SK-N-SH treated with all-trans-retinoic acid at 6 μM for 48 hours (cell line): ENCODE measurements around the gene ANAPC2.

Experiments used
- ATAC-seq: fragments of 200-7000 bp; cut with Tn5 transposase; 3 replicates; pipeline ENCODE4 v1.9.1; 2020; ENCODE audit warnings: mild to moderate bottlenecking, moderate library complexity
- ARNTL ChIP-seq: fragments of 450-650 bp; formaldehyde crosslinking; IDR thresholded peaks from 2 replicates; pipeline ENCODE4 v1.5.0; 2020; ENCODE audit warnings: low read depth, mild to moderate bottlenecking, moderate library complexity, borderline replicate concordance
- BACH2 ChIP-seq: fragments of 250-450 bp; sonication (Bioruptor Pico); IDR thresholded peaks from 2 replicates; pipeline ENCODE4 v1.9.0; 2021; ENCODE audit warnings: mild to moderate bottlenecking, borderline replicate concordance
- ESRRG ChIP-seq: fragments of 250-450 bp; sonication (Bioruptor Pico); IDR thresholded peaks from 2 replicates; pipeline ENCODE4 v1.6.1; 2021; ENCODE audit warnings: mild to moderate bottlenecking
- GLIS3 ChIP-seq: fragments of 250-450 bp; sonication (Bioruptor Pico); IDR thresholded peaks from 2 replicates; pipeline ENCODE4 v1.5.0; 2020; ENCODE audit warnings: mild to moderate bottlenecking, moderate library complexity
- ISL1 ChIP-seq: fragments of 250-450 bp; sonication (Bioruptor Pico); IDR thresholded peaks from 2 replicates; pipeline ENCODE4 v2.1.2; 2022; ENCODE audit warnings: mild to moderate bottlenecking, moderate library complexity
- PPARA ChIP-seq: fragments of 250-450 bp; sonication (Bioruptor Pico); IDR thresholded peaks from 2 replicates; pipeline ENCODE4 v1.5.0; 2020; ENCODE audit warnings: mild to moderate bottlenecking, borderline replicate concordance
- SNAI2 ChIP-seq: fragments of 250-450 bp; sonication (Bioruptor Pico); IDR thresholded peaks from 2 replicates; pipeline ENCODE4 v1.5.0; 2020; ENCODE audit warnings: mild to moderate bottlenecking, moderate library complexity
- TCF4 ChIP-seq: fragments of 250-450 bp; sonication (Bioruptor Pico); IDR thresholded peaks from 2 replicates; pipeline ENCODE4 v1.8.0; 2021; ENCODE audit warnings: mild to moderate bottlenecking, moderate library complexity, borderline replicate concordance
- TOX ChIP-seq: fragments of 250-450 bp; sonication (Bioruptor Pico); IDR thresholded peaks from 2 replicates; pipeline ENCODE4 v1.8.0; 2021; ENCODE audit warnings: mild to moderate bottlenecking, moderate library complexity, borderline replicate concordance
- ZC3H10 ChIP-seq: fragments of 250-450 bp; sonication (Bioruptor Pico); IDR thresholded peaks from 2 replicates; pipeline ENCODE4 v1.5.1; 2021; ENCODE audit warnings: mild to moderate bottlenecking, moderate library complexity
- ZFP3 ChIP-seq: fragments of 250-450 bp; sonication (Bioruptor Pico); IDR thresholded peaks from 2 replicates; pipeline ENCODE4 v1.5.0; 2020; ENCODE audit warnings: mild to moderate bottlenecking, moderate library complexity
- ZNF565 ChIP-seq: fragments of 450-650 bp; formaldehyde crosslinking; conservative IDR thresholded peaks from 2 replicates; pipeline ENCODE4 v1.5.0; 2020; ENCODE audit warnings: low read depth, mild to moderate bottlenecking, moderate library complexity
- ZNF70 ChIP-seq: fragments of 450-650 bp; formaldehyde crosslinking; IDR thresholded peaks from 2 replicates; pipeline ENCODE4 v1.5.0; 2020; ENCODE audit warnings: mild to moderate bottlenecking, moderate library complexity
- ZNF8 ChIP-seq: fragments of 450-650 bp; formaldehyde crosslinking; IDR thresholded peaks from 2 replicates; pipeline ENCODE4 v1.5.0; 2020; ENCODE audit warnings: mild to moderate bottlenecking, moderate library complexity
- TF ChIP-seq, protein P1 (sequence below): fragments of 250-450 bp; sonication (Bioruptor Pico); IDR thresholded peaks from 2 replicates; pipeline ENCODE4 v1.5.0; 2020; ENCODE audit warnings: mild to moderate bottlenecking, moderate library complexity
- TF ChIP-seq, protein P2 (sequence below): fragments of 250-450 bp; sonication (Bioruptor Pico); IDR thresholded peaks from 2 replicates; pipeline ENCODE4 v1.8.0; 2021; ENCODE audit warnings: low read depth, mild to moderate bottlenecking, moderate library complexity, borderline replicate concordance
- TF ChIP-seq, protein P3 (sequence below): fragments of 250-450 bp; sonication (Bioruptor Pico); IDR thresholded peaks from 2 replicates; pipeline ENCODE4 v1.5.1; 2020; ENCODE audit warnings: low read depth, mild to moderate bottlenecking, moderate library complexity
- TF ChIP-seq, protein P4 (sequence below): fragments of 250-450 bp; sonication (Bioruptor Pico); IDR thresholded peaks from 2 replicates; pipeline ENCODE4 v1.8.0; 2020; ENCODE audit warnings: mild to moderate bottlenecking, moderate library complexity, borderline replicate concordance

Gene ANAPC2

DNA sequence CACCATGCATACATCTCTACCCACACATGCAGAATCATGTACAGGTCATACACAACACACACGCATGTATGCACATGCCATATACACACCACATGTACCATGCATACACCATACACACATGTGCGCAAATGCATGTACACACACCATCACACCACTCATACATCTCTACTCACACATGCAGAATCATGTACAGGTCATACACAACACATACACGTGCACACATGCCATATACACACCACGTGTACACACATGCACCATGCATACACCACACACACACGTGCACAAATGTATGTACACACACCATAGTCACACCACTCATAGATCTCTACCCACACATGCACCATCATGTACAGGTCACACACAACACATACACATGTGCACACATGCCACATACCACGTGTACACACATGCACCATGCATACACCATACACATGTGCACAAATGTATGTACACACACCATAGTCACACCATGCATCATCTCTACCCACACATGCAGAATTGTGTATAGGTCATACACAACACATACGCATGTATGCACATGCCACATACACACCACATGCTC lies 35.4 kb downstream of the ANAPC2 start:
- TF ChIP-seq GLIS3 (CRISPR knock-in tag): no peak
- TF ChIP-seq ZNF70 (CRISPR knock-in tag): no peak
- no peak for TF ChIP-seq ZNF565 (CRISPR knock-in tag)
- no peak for TF ChIP-seq ISL1 (CRISPR knock-in tag)
- TF ChIP-seq ZNF8 (CRISPR knock-in tag): no peak
- TF ChIP-seq TOX: no peak
- TF ChIP-seq SNAI2 (CRISPR knock-in tag): no peak
- TF ChIP-seq ZFP3 (CRISPR knock-in tag): no peak
- TF ChIP-seq ARNTL (CRISPR knock-in tag): no peak
- TF ChIP-seq, protein P1, sequence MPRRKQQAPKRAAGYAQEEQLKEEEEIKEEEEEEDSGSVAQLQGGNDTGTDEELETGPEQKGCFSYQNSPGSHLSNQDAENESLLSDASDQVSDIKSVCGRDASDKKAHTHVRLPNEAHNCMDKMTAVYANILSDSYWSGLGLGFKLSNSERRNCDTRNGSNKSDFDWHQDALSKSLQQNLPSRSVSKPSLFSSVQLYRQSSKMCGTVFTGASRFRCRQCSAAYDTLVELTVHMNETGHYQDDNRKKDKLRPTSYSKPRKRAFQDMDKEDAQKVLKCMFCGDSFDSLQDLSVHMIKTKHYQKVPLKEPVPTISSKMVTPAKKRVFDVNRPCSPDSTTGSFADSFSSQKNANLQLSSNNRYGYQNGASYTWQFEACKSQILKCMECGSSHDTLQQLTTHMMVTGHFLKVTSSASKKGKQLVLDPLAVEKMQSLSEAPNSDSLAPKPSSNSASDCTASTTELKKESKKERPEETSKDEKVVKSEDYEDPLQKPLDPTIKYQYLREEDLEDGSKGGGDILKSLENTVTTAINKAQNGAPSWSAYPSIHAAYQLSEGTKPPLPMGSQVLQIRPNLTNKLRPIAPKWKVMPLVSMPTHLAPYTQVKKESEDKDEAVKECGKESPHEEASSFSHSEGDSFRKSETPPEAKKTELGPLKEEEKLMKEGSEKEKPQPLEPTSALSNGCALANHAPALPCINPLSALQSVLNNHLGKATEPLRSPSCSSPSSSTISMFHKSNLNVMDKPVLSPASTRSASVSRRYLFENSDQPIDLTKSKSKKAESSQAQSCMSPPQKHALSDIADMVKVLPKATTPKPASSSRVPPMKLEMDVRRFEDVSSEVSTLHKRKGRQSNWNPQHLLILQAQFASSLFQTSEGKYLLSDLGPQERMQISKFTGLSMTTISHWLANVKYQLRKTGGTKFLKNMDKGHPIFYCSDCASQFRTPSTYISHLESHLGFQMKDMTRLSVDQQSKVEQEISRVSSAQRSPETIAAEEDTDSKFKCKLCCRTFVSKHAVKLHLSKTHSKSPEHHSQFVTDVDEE (CRISPR knock-in tag): no peak
- TF ChIP-seq PPARA (CRISPR knock-in tag): no peak
- TF ChIP-seq, protein P2, sequence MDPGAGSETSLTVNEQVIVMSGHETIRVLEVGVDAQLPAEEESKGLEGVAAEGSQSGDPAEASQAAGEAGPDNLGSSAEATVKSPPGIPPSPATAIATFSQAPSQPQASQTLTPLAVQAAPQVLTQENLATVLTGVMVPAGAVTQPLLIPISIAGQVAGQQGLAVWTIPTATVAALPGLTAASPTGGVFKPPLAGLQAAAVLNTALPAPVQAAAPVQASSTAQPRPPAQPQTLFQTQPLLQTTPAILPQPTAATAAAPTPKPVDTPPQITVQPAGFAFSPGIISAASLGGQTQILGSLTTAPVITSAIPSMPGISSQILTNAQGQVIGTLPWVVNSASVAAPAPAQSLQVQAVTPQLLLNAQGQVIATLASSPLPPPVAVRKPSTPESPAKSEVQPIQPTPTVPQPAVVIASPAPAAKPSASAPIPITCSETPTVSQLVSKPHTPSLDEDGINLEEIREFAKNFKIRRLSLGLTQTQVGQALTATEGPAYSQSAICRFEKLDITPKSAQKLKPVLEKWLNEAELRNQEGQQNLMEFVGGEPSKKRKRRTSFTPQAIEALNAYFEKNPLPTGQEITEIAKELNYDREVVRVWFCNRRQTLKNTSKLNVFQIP (CRISPR knock-in tag): no peak
- no peak for TF ChIP-seq TCF4 (CRISPR knock-in tag)
- no peak for TF ChIP-seq BACH2
- no peak for TF ChIP-seq ZC3H10 (CRISPR knock-in tag)
- TF ChIP-seq, protein P3, sequence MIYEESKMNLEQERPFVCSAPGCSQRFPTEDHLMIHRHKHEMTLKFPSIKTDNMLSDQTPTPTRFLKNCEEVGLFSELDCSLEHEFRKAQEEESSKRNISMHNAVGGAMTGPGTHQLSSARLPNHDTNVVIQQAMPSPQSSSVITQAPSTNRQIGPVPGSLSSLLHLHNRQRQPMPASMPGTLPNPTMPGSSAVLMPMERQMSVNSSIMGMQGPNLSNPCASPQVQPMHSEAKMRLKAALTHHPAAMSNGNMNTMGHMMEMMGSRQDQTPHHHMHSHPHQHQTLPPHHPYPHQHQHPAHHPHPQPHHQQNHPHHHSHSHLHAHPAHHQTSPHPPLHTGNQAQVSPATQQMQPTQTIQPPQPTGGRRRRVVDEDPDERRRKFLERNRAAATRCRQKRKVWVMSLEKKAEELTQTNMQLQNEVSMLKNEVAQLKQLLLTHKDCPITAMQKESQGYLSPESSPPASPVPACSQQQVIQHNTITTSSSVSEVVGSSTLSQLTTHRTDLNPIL: no peak
- TF ChIP-seq, protein P4, sequence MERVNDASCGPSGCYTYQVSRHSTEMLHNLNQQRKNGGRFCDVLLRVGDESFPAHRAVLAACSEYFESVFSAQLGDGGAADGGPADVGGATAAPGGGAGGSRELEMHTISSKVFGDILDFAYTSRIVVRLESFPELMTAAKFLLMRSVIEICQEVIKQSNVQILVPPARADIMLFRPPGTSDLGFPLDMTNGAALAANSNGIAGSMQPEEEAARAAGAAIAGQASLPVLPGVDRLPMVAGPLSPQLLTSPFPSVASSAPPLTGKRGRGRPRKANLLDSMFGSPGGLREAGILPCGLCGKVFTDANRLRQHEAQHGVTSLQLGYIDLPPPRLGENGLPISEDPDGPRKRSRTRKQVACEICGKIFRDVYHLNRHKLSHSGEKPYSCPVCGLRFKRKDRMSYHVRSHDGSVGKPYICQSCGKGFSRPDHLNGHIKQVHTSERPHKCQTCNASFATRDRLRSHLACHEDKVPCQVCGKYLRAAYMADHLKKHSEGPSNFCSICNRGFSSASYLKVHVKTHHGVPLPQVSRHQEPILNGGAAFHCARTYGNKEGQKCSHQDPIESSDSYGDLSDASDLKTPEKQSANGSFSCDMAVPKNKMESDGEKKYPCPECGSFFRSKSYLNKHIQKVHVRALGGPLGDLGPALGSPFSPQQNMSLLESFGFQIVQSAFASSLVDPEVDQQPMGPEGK (CRISPR knock-in tag): no peak
- TF ChIP-seq ESRRG (CRISPR knock-in tag): no peak
- ATAC-seq: no peak

DNA sequence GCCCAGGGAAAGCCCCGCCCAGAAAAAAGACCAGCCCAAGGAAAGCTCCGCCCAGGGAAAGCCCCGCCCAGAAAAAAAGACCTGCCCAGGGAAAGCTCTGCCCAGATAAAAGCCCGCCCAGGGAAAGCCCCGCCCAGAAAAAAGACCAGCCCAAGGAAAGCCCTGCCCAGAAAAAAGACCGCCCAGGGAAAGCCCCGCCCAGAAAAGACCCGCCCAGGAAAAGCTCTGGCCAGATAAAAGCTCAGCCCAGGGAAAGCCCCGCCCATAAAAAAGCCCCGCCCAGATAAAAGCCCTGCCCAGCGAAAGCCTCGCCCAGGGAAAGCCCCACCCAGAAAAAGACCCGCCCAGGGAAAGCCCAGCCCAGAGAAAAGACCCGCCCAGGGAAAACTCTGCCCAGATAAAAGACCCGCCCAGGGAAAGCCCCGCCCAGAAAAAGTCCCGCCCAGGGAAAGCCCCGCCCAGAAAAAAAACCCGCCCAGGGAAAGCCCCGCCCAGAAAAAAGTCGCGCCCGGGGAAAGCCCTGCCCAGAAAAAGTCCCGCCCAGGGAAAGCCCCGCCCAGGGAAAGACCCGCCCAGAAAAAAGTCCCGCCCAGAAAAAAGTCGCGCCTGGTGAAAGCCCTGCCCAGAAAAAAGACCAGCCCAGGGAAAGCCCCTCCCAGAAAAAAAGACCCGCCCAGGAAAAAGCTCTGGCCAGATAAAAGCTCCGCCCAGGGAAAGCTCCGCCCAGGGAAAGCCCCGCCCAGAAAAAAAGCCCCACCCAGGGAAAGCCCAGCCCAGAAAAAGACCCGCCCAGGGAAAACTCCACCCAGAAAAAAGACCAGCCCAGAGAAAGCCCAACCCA lies 37.5 kb downstream of the ANAPC2 start:
- TF ChIP-seq, protein P2 (CRISPR knock-in tag): no peak
- no peak for TF ChIP-seq TOX
- no peak for TF ChIP-seq ZNF565 (CRISPR knock-in tag)
- no peak for TF ChIP-seq TCF4 (CRISPR knock-in tag)
- no peak for TF ChIP-seq ESRRG (CRISPR knock-in tag)
- TF ChIP-seq, protein P3: no peak
- TF ChIP-seq ZNF8 (CRISPR knock-in tag): no peak
- no peak for TF ChIP-seq ARNTL (CRISPR knock-in tag)
- TF ChIP-seq ISL1 (CRISPR knock-in tag): no peak
- ATAC-seq: no peak
